ENCODE data around the gene DHX40. TPM values are rescaled to one million over a fixed set of nuclear protein-coding genes. Genes with fewer than 3 reads are reported as not detected.

Gene DHX40
- total RNA-seq, 4 donors from 2014 or later = 33.0 to 68.9 (median 47.7) TPM

DNA sequence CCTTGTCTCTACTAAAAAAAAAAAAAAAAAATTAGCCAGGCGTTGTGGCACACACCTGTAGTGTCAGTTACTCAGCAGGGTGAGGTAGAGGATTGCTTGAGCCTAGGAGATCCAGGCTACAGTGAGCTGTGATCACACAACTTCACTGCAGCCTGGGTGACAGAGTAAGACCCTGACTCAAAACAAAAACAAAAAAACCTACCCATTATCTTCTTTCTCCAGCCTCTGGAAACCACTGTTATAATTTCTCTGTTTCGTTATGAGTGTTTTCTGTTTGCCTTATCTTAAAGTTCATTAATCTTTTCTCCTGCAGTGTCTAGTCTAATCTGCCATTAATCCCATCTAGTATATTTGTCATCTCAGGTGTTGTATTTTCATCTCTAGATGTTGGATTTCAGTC lies 35.7 kb downstream of the DHX40 start:
- TF ChIP-seq POLR2AphosphoS5 (IDR thresholded peaks at IDR 0.05) (no peak), POLR2A (IDR thresholded peaks at IDR 0.05) (no peak), EP300 (IDR thresholded peaks at IDR 0.05) (no peak)
- TF ChIP-seq, protein P1, sequence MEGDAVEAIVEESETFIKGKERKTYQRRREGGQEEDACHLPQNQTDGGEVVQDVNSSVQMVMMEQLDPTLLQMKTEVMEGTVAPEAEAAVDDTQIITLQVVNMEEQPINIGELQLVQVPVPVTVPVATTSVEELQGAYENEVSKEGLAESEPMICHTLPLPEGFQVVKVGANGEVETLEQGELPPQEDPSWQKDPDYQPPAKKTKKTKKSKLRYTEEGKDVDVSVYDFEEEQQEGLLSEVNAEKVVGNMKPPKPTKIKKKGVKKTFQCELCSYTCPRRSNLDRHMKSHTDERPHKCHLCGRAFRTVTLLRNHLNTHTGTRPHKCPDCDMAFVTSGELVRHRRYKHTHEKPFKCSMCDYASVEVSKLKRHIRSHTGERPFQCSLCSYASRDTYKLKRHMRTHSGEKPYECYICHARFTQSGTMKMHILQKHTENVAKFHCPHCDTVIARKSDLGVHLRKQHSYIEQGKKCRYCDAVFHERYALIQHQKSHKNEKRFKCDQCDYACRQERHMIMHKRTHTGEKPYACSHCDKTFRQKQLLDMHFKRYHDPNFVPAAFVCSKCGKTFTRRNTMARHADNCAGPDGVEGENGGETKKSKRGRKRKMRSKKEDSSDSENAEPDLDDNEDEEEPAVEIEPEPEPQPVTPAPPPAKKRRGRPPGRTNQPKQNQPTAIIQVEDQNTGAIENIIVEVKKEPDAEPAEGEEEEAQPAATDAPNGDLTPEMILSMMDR (IDR thresholded peaks at IDR 0.05) = no peak
- H3K27ac ChIP-seq = no peak overlapping the region
- H3K36me3 ChIP-seq = peaks cover 0 to 62% of the 10 kb centered on the region in 2 donors
- no peak for ATAC-seq
- 86 to 91% methylated on average over 1 to 2 of the region's 2 CpGs for WGBS, 2 donors (ENCODE audit: low coverage in 1 of 2)
- H3K9me3 ChIP-seq = no peaks in the 10 kb centered on the region
- no peaks in the 10 kb centered on the region for H3K4me1 ChIP-seq
- no peaks in the 10 kb centered on the region for H3K27me3 ChIP-seq
- H3K4me3 ChIP-seq = no peak overlapping the region

DNA sequence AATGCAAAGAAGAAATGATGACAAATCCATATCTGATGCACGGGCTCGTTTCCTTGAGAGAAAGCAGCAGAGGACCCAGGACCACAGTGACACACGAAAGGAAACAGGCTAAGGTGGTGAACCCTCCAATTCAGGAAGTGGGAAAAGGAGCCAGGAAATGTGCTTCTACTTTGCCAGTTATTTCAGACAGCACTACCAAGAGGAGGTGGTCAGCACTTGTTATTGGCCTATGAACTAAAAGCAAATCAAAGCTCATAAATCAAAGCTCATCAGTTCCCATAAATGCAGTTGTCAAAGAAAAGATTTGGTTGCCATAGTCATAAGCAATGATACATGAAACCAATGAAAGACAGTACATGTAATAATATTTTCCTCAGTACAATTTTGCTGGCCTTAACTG lies 41.7 kb downstream of the DHX40 start:
- Histone ChIP-seq H3K4me1 (no peaks in the 10 kb centered on the region), H3K27ac (no peak overlapping the region), H3K27me3 (no peaks in the 10 kb centered on the region), H3K4me3 (no peak overlapping the region), H3K9me3 (no peaks in the 10 kb centered on the region), H3K36me3 (peaks cover 0 to 86% of the 10 kb centered on the region in 2 donors)
- no peak for ATAC-seq
- 40 to 71% methylated on average over 1 to 3 of the region's 3 CpGs for WGBS, 2 donors (ENCODE audit: low coverage in 1 of 2)
- TF ChIP-seq POLR2AphosphoS5 (IDR thresholded peaks at IDR 0.05) (no peak), EP300 (IDR thresholded peaks at IDR 0.05) (no peak), POLR2A (IDR thresholded peaks at IDR 0.05) (no peak)
- TF ChIP-seq, protein P1 (IDR thresholded peaks at IDR 0.05) = no peak

DNA sequence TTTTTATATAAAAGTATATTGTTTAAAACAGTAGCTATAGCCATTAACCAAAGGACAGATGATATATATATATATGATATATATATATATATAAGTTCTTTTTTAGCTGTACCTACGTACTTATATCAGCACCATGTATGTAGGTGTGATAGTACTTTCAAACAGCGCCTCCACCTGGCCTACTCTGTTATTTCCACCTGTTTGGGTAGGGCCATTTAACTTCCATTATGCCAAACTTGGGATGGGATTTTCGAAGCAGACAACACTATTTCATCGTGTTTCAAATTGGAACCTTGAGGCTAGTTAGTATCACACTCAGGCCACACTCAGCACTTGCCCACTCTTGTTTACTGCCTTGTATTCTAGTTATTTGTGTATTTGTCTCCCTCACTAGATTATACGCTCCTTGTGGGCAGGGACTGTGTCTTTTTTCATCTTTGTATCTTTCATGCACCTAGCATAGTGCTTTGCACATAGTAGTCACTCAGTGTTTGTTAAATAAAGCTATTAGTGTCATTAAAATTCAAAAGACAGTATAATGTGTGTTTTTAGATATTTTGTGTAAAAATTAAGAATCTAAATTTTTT lies 42.5 kb downstream of the DHX40 start:
- ATAC-seq = no peak
- Histone ChIP-seq H3K27me3 (no peaks in the 10 kb centered on the region), H3K9me3 (no peaks in the 10 kb centered on the region), H3K4me1 (no peaks in the 10 kb centered on the region), H3K27ac (no peak overlapping the region), H3K36me3 (peaks cover 0 to 78% of the 10 kb centered on the region in 2 donors), H3K4me3 (no peak overlapping the region)
- no peak for TF ChIP-seq POLR2AphosphoS5 (IDR thresholded peaks at IDR 0.05)
- TF ChIP-seq EP300 (IDR thresholded peaks at IDR 0.05) = no peak
- no peak for TF ChIP-seq POLR2A (IDR thresholded peaks at IDR 0.05)
- TF ChIP-seq, protein P1 (IDR thresholded peaks at IDR 0.05) = no peak
- WGBS, 2 donors (ENCODE audit: low coverage in 1 of 2) = 79 to 86% methylated on average over 5 of the region's 5 CpGs

DNA sequence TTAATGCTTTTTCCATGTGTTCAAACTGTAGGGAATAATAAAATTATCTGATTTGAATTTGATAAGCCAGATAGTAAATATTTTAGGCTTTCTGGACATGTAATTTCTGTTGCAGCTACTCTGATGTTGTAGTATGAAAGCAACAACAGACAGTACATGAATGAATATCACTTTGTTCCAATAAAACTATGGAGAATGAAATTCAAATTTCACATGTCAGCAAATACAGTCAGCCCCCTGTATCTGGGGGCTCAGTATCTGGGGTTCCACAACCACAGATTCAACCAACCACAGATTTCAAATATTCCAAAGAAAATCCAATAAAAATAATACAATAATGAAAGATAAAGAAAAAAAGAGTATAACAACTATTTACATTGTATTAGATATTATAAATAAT lies 46.1 kb downstream of the DHX40 start:
- H3K36me3 ChIP-seq = peaks cover 0 to 44% of the 10 kb centered on the region in 2 donors

More for the DNA sequence above, 46.1 kb downstream of the DHX40 start:
- Histone ChIP-seq H3K9me3 (no peaks in the 10 kb centered on the region), H3K27ac (no peak overlapping the region), H3K4me1 (no peaks in the 10 kb centered on the region), H3K27me3 (no peaks in the 10 kb centered on the region), H3K4me3 (no peak overlapping the region)
- TF ChIP-seq POLR2A (IDR thresholded peaks at IDR 0.05) (no peak), POLR2AphosphoS5 (IDR thresholded peaks at IDR 0.05) (no peak), EP300 (IDR thresholded peaks at IDR 0.05) (no peak)
- TF ChIP-seq, protein P1 (IDR thresholded peaks at IDR 0.05) = no peak
- no peak for ATAC-seq
